Immature natural killer cell (primary cell): ENCODE data around the gene PRMT3. TPM values are rescaled to one million over a fixed set of nuclear protein-coding genes. Genes with fewer than 3 reads are reported as not detected.

Experiments used
- DNase-seq, 3 donors: peaks; one replicate each; pipeline ENCODE4 v3.0.0; 2022; ENCODE audit warnings: mixed read lengths in 1 of 3
- H3K27ac Mint-ChIP-seq, 6 donors: one replicate each; pipeline ENCODE4 v1.8.0; 2020; ENCODE audit warnings: mixed read lengths in 6 of 6, mild to moderate bottlenecking in 5 of 6, inconsistent platforms in 4 of 6, moderate library complexity in 3 of 6
- H3K27me3 Mint-ChIP-seq, 3 donors: one replicate each; pipeline ENCODE4 v1.8.0; 2020 to 2021; ENCODE audit warnings: low read depth in 3 of 3, mild to moderate bottlenecking in 3 of 3, mixed read lengths in 3 of 3, moderate library complexity in 3 of 3, inconsistent platforms in 1 of 3
- H3K36me3 Mint-ChIP-seq, 3 donors: one replicate each; pipeline ENCODE4 v1.8.0; 2020; ENCODE audit warnings: mixed read lengths in 3 of 3, inconsistent platforms in 2 of 3, mild to moderate bottlenecking in 2 of 3
- H3K4me1 Mint-ChIP-seq, 2 donors: one replicate each; pipeline ENCODE4 v1.8.0; 2020; ENCODE audit warnings: inconsistent platforms in 2 of 2, mild to moderate bottlenecking in 2 of 2, mixed read lengths in 2 of 2, moderate library complexity in 1 of 2
- H3K4me3 Mint-ChIP-seq, 5 donors: one replicate each; pipeline ENCODE4 v1.8.0; 2020; ENCODE audit warnings: mild to moderate bottlenecking in 5 of 5, mixed read lengths in 5 of 5, inconsistent platforms in 3 of 5, moderate library complexity in 3 of 5
- H3K9me3 Mint-ChIP-seq, 6 donors: one replicate each; pipeline ENCODE4 v1.8.0; 2020; ENCODE audit warnings: mild to moderate bottlenecking in 6 of 6, mixed read lengths in 6 of 6, inconsistent platforms in 4 of 6, moderate library complexity in 3 of 6
- polyA plus RNA-seq, 3 donors: library from polyadenylated mRNA; unstranded; fragments of 300-500 nt; fragmentation: Illumina TruSeq; gene quantifications; one replicate each; pipeline ENCODE4 v1.2.3, GENCODE V29; 2021

Gene PRMT3
- polyA plus RNA-seq, result 1 to 10 TPM; 4.2 to 5.1 (median 5.0) TPM

DNA sequence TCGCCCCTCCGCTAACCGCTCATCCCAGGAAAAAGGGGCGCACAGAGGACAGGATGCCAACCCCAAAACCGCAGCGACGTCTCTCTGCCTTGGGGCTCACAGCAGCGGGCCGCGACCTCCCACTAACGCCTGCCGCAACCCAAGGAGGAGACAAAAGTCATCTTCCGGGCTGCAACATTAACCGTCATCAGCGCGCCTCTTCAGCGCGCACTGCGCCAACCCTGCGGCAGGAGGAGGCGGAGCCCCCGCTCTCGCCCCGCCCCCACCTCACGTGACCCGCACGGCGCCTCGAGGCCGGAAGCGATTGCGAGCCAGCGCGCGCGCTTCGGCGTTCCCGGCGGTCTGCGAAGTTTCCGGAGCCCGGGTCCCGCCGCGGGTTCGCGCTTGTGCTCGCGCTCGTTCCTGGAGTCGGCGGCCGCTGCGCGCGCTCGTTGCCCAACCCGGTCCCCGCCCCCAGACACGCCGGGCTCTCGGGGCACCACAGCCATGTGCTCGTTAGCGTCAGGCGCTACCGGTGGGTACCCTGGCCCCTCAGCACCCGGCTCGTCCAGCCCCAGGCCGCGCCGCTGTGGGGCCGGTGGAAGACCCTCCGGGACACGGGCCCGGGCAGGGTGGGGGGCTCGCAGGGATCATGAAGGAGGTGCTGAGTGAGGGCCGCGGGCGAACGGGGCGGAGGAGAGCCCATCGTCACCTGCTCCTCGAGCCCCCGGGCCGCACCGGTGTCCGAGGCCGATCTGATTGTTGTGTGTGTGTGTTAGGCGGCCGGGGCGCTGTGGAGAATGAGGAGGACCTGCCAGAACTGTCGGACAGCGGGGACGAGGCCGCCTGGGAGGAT, at the start of gene PRMT3:
Gene PRMT3 (plus strand): TSS at position 456 of the 835 bp plus-strand sequence. CDS start 31 bp downstream, at position 487.
- Mint-ChIP-seq H3K36me3 (peaks cover 0 to 12% (median 0%) of the 10 kb centered on the region in 3 donors), H3K27me3 (peaks cover 7 to 13% (median 13%) of the 10 kb centered on the region in 3 donors), H3K4me1 (peaks cover 22 to 26% of the 10 kb centered on the region in 2 donors), H3K27ac (peak within 1 kb of the TSS; percentile 96 to 100 (median 99)), H3K4me3 (peak within 1 kb of the TSS; percentile 95 to 99 (median 99)), H3K9me3 (no peaks in the 10 kb centered on the region)
- peak; percentile 97 to 98 (median 98) for DNase-seq

DNA sequence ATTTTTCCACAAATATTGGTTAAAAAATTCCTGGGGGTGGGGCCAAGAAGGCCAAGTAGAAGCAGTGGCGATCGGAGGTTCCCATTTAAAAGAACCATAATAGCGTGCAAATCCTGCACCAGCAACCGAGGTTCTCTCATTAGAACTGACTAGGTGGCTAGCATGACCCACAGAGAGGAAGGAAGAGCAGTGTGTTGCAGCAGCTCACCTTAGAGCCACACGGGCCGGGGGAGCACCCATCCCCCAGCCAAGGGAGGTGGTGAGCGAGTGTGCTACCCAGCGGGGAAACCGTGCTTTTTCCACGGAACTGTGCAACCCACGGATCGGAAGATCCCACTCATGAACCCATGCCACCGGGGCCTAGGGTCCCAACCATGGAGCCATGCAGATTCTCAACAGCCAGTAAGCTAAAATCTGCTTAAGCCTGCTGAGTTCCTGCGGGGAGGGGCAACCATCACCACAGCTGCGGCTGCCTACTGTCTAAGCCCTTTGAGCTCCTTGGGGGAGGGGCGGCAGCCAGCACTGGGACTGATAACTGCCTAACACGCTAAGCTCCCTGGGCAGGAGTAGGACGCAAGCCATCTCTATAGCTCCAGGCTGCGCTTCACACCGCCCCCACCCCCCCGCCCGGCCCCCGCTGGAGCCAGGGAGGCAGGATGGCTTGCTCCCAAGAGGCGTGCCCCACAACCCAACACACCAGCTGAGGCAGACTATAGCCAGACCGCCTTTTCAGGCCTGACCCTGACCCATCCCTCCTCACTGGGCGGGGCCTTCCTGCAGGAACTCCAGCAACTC, 45.0 kb upstream of the PRMT3 start:
- peaks cover 9 to 38% (median 10%) of the 10 kb centered on the region in 3 donors for H3K27me3 Mint-ChIP-seq
- no peak overlapping the region for H3K27ac Mint-ChIP-seq
- no peaks in the 10 kb centered on the region for H3K9me3 Mint-ChIP-seq
- no peak overlapping the region for H3K4me3 Mint-ChIP-seq
- DNase-seq, result no peak
- peaks cover 0 to 3% (median 0%) of the 10 kb centered on the region in 3 donors for H3K36me3 Mint-ChIP-seq
- H3K4me1 Mint-ChIP-seq, result no peaks in the 10 kb centered on the region

DNA sequence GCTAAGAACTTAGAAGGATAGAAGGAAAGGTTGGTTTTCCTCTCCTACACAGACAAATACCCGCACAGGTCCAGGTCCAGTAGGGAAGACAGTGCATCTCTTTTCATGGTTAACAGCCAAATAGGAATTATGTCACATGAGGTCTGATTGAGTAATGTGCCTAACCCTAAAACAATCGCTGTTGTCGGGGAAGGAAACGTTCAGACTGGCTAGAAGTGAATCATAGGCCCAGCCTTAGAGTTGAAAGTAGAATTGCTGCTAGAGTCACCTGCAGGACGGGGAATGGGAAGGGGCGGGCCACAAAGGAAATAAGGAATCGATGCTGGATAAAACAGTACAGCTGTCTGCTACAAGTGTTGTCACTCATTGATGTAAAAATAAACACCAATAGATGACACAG, 36.4 kb upstream of the PRMT3 start:
- Mint-ChIP-seq H3K4me1 (no peaks in the 10 kb centered on the region), H3K27ac (no peak overlapping the region), H3K4me3 (no peak overlapping the region), H3K36me3 (no peaks in the 10 kb centered on the region), H3K9me3 (no peaks in the 10 kb centered on the region), H3K27me3 (peaks cover 11 to 14% (median 11%) of the 10 kb centered on the region in 3 donors)
- no peak for DNase-seq

DNA sequence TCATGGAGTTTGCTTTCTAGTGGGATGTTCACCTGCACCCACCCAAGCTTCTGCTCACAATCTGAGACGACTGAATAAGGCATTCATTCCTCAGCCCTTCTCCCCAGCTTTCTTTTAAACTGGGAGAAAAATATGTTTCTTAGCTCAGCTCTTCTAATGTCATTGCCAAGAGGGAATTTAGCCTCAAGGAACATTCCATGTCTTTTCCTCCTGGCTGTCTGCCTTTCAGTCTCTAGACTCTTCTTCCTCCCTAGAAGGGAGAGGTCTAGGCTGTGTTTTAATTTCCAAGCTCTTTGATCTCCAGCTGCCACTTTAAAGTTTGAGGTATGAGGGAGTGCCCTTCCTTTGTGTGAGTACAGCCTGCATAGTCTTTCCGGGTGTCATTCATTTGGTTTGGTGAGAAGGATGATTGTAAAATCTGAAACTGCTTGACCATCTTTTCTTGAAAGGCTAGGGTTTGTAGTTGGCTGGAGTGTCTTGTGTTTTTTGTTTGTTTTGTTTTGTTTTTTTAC, 35.7 kb upstream of the PRMT3 start:
- H3K9me3 Mint-ChIP-seq, result no peaks in the 10 kb centered on the region
- H3K27ac Mint-ChIP-seq, result no peak overlapping the region
- peaks cover 10 to 11% (median 11%) of the 10 kb centered on the region in 3 donors for H3K27me3 Mint-ChIP-seq
- no peak overlapping the region for H3K4me3 Mint-ChIP-seq
- no peaks in the 10 kb centered on the region for H3K4me1 Mint-ChIP-seq
- no peak for DNase-seq
- no peaks in the 10 kb centered on the region for H3K36me3 Mint-ChIP-seq

DNA sequence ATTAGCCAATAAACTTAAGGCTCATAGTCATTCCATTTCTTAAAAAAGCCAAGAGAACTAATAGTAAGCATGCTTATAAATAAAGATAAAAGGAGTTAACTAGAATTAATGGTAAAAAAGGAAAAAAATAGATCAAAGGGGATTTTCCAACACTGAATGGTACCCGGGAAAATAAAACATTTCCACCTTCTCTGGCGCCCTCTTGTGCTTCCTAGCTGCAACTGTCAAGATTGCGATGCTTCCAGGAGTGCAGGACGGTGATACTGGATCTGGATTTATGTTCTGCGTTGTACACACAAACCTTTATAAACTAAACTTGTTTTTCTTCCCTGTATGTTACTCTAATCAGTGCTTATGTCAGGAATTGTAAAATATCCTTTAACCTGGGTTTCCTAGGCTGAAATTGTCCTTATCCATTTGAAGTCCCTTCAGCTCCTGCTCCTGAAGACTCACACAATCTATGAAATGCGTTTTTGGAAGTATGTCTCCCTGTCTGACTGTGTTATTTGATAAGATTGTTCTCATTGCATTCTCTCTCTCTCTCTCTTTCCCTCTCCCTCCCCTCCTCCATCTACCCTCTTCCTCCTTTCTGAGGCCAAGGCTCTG, 33.6 kb upstream of the PRMT3 start:
- Mint-ChIP-seq H3K27ac (no peak overlapping the region), H3K36me3 (no peaks in the 10 kb centered on the region), H3K4me3 (no peak overlapping the region), H3K4me1 (no peaks in the 10 kb centered on the region), H3K9me3 (no peaks in the 10 kb centered on the region), H3K27me3 (peaks cover 5 to 10% (median 9%) of the 10 kb centered on the region in 3 donors)
- peak in 1 of 3 donors; percentile 12 for DNase-seq

DNA sequence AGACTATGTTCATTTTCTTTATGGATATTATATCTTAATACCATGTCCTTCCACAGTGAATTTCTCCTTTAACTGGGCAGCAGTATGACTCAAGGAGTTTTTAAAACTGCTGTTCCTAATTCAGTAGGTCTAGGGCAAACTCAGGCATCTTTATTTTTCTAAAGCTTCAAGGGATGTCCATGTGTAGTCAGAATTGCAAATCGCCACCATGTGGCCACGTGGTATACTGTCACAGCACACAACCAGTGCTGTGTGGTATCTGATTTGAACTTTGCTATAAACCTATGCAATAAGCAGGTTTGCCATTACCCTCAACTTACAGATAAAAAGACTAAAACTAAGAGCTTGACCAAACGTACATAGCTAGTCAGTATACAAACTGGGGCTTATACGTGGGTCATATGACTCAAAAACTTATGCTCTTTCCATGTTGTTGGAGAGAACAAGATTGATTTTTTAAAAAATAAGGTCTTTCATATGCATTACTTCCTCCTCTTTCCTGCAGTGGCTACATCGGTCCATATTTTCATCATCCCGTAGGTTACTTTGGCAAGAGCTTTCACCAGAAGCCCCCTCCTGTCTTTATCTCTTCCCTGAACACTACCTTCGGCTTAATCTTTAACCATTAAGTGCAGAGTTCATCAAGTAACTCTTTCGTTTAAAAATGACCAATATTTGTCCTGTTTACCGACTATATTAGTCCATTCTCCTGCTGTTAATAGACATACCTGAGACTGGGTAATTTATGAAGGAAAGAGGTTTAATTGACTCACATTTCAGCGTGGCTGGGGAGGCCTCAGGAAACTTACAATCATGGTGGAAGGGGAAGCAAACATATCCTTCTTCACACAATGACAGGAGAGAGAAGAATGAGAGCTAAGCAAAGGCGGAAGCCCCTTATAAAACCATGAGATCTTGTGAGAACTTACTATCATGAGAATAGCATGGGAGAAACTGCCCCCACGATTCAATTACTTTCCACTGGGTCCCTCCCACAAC, 32.0 kb upstream of the PRMT3 start:
- no peaks in the 10 kb centered on the region for H3K9me3 Mint-ChIP-seq
- H3K27ac Mint-ChIP-seq, result no peak overlapping the region
- no peak overlapping the region for H3K4me3 Mint-ChIP-seq
- H3K4me1 Mint-ChIP-seq, result peaks cover 3 to 6% of the 10 kb centered on the region in 2 donors
- H3K27me3 Mint-ChIP-seq, result peaks cover 5 to 6% (median 6%) of the 10 kb centered on the region in 3 donors
- no peak for DNase-seq
- no peaks in the 10 kb centered on the region for H3K36me3 Mint-ChIP-seq

DNA sequence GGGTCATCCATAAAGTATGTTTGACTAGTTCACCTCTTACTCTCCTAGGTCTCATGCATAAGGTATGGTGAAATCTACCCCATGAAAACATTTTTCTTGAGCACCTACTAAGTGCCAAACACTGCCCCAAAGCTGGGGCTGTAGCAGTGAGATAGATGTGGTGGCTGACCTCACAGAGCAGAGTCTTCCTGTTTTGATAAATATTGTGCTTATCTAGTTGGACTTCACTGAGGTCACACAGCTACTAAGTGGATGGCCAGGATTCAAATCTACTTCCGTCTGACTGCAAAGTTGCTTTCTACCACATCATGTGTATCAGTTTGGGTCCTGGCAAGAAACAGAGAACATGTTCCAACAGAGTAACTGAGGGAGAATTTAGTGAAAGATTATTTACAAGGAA, 30.4 kb upstream of the PRMT3 start:
- H3K4me1 Mint-ChIP-seq, result peaks cover 9 to 13% of the 10 kb centered on the region in 2 donors
- H3K4me3 Mint-ChIP-seq, result no peak overlapping the region
- peaks cover 3 to 5% (median 3%) of the 10 kb centered on the region in 3 donors for H3K27me3 Mint-ChIP-seq
- DNase-seq, result no peak
- no peaks in the 10 kb centered on the region for H3K9me3 Mint-ChIP-seq
- no peaks in the 10 kb centered on the region for H3K36me3 Mint-ChIP-seq
- no peak overlapping the region for H3K27ac Mint-ChIP-seq

DNA sequence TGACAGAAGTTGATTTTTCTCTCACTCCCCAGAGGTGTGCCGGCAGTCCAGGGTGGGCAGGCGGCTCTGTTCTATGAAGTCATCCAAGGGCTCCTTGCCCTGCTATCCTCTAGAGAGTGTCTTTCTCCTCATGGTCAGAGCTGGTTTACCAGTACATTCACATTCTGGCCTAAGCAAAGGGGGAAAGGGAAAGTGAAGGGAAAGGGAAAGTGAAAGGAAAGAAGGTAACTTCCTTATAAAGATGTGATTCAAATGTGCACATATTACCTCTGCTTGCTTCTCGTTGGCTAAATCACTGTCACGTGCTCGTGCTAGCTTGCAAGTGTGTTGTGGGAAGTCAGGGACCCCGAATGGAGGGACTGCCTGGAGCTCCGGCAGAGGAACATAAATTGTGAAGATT, 26.9 kb upstream of the PRMT3 start:
- H3K4me3 Mint-ChIP-seq, result peak overlapping the region; percentile 2 to 75 (median 25)
- H3K36me3 Mint-ChIP-seq, result no peaks in the 10 kb centered on the region
- H3K9me3 Mint-ChIP-seq, result no peaks in the 10 kb centered on the region
- peaks cover 34 to 44% of the 10 kb centered on the region in 2 donors for H3K4me1 Mint-ChIP-seq
- peak; percentile 41 to 60 (median 43) for DNase-seq
- peak overlapping the region; percentile 14 to 80 (median 78) for H3K27ac Mint-ChIP-seq
- peaks cover 0 to 5% (median 4%) of the 10 kb centered on the region in 3 donors for H3K27me3 Mint-ChIP-seq

DNA sequence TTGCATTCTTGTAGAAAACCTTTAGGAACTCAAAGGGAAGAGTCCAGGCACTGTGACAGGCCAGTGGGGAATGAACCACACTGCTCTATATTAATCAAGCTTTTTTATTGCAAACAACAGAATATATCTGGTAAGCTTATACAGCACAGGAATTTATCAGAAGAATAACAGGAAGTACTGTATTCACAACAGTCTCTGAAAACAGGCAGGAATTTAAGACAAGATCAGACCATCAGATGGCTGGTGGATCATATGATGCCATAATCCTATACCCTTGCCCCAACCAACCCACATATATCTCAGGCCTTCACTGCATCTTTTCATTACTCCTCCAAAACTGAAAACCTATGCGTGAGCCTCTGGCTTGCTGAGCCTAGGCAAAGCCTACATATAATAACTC, 25.0 kb upstream of the PRMT3 start:
- Mint-ChIP-seq H3K4me3 (peak overlapping the region; percentile 92 to 95 (median 94)), H3K4me1 (peaks cover 46 to 57% of the 10 kb centered on the region in 2 donors), H3K27ac (peak overlapping the region; percentile 69 to 95 (median 90)), H3K9me3 (no peaks in the 10 kb centered on the region), H3K36me3 (peaks cover 0 to 4% (median 3%) of the 10 kb centered on the region in 3 donors), H3K27me3 (peaks cover 0 to 5% (median 3%) of the 10 kb centered on the region in 3 donors)
- no peak for DNase-seq

DNA sequence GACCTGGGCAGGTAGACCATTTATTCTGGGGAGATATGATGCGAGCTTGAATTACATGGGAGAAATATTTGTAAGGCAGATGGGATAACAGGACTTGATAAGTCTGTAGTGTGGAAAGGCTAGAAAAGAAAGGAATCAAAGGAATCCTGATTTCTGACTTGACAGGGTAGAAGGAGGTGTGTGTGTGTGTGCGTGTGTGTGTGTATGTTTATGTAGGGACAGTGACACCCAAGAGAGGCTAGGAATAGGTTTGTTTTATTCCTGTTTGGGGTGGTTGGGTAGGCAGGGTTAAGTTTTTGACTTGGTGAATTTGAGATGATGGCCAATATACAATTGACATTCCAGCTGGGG, 24.4 kb upstream of the PRMT3 start:
- peak overlapping the region; percentile 88 to 95 (median 90) for H3K27ac Mint-ChIP-seq
- H3K4me1 Mint-ChIP-seq, result peaks cover 47 to 58% of the 10 kb centered on the region in 2 donors
- DNase-seq, result no peak

DNA sequence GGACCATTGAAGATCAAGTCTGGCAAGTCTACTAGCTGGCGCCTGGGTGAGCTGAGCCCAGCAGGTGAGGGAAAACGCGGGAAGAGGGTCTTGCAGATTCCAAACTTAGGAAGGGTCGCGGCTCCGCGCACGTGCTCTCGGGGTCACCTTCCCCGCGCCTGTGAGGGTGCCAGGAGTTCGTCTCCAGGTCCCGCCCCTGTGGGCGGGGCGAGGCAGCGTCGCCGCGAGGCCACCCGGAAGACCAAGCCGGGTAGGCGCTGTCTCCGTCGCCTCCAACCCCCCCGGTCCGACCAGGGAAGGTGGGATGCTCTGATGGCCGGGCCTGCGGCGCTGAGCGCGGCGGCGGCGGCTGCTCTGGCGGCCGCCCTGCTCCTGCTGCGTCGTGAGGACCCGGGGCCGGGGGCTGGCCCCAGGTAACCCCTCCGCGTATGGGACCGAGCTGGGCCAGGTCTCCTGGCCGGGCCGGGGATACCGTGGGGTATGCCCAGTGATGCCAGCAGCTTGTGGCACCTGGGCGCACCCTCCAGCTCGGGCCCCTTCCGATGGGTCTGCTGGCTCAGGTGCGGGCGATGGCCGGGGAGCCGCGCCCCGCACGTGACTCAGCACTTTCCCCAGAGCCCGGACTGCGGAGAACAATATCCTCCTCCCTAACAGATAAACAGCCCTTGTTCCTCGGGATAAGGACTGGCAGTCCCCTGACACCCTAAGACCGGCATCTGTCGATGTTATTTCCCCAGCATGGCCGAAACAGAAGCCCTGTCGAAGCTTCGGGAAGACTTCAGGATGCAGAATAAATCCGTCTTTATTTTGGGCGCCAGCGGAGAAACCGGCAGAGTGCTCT, 23.8 kb upstream of the PRMT3 start, which contains the start of gene HTATIP2:
Gene HTATIP2 (plus strand): TSS at position 215 of the 841 bp plus-strand sequence. CDS start 524 bp downstream, at position 739.
- Mint-ChIP-seq H3K27me3 (peaks cover 0 to 5% (median 3%) of the 10 kb centered on the region in 3 donors), H3K36me3 (peaks cover 0 to 9% (median 3%) of the 10 kb centered on the region in 3 donors), H3K27ac (peak within 1 kb of the TSS; percentile 88 to 95 (median 92)), H3K4me1 (peaks cover 47 to 58% of the 10 kb centered on the region in 2 donors), H3K4me3 (peak within 1 kb of the TSS; percentile 92 to 95 (median 94)), H3K9me3 (no peaks in the 10 kb centered on the region)
- peak; percentile 75 to 82 (median 80) for DNase-seq

More for the DNA sequence above, 24.4 kb upstream of the PRMT3 start:
- peaks cover 0 to 5% (median 3%) of the 10 kb centered on the region in 3 donors for H3K27me3 Mint-ChIP-seq
- H3K4me3 Mint-ChIP-seq, result peak overlapping the region; percentile 92 to 95 (median 94)
- H3K36me3 Mint-ChIP-seq, result peaks cover 0 to 4% (median 3%) of the 10 kb centered on the region in 3 donors
- H3K9me3 Mint-ChIP-seq, result no peaks in the 10 kb centered on the region
